HepG2 (cell line): ENCODE measurements around the gene DFFA. TPM values are rescaled to one million over a fixed set of nuclear protein-coding genes. Genes with fewer than 3 reads are reported as not detected.

Experiments
- DMAP1 ChIP-seq: IDR thresholded peaks from 2 replicates; pipeline ENCODE4 v1.6.1; 2016
- FOXK2 ChIP-seq: fragments of 450-650 bp; IDR thresholded peaks from 2 replicates; pipeline ENCODE4 v1.6.1; 2016
- HNRNPLL ChIP-seq: fragments of 200-400 bp; formaldehyde crosslinking; IDR thresholded peaks from 2 replicates; pipeline ENCODE4 v1.6.1; 2017; ENCODE audit warnings: mild to moderate bottlenecking, low read depth, low read length; ENCODE audit not compliant: poor library complexity, severe bottlenecking
- RBM22 ChIP-seq: fragments of 200-400 bp; formaldehyde crosslinking; optimal IDR thresholded peaks from 2 replicates; pipeline ENCODE3; 2017; ENCODE audit warnings: mild to moderate bottlenecking, low read length, moderate library complexity
- RORA ChIP-seq: sonication (generic); formaldehyde crosslinking; IDR thresholded peaks from 2 replicates; pipeline ENCODE4 v1.5.0; 2020; ENCODE audit warnings: mild to moderate bottlenecking, missing genetic modification reagents, moderate library complexity
- ZFYVE20 ChIP-seq: sonication (generic); formaldehyde crosslinking; IDR thresholded peaks from 2 replicates; pipeline ENCODE4 v1.8.0; 2023; ENCODE audit warnings: low read depth, mild to moderate bottlenecking, moderate library complexity, missing genetic modification reagents, borderline replicate concordance
- ZHX2 ChIP-seq, 2 experiments: sonication (generic) in 1 of 2; formaldehyde crosslinking in 1 of 2; IDR thresholded peaks; 2 replicates each; pipeline versions ENCODE4 v1.6.1 to v1.9.0; 2014 to 2022; ENCODE audit warnings: antibody characterized with exemption in 1 of 2, borderline replicate concordance in 1 of 2, inconsistent platforms in 1 of 2, low read depth in 1 of 2, missing genetic modification reagents in 1 of 2
- ZNF530 ChIP-seq: sonication (generic); formaldehyde crosslinking; IDR thresholded peaks from 2 replicates; pipeline ENCODE4 v1.5.0; 2020; ENCODE audit warnings: low read depth, mild to moderate bottlenecking, missing genetic modification reagents
- ZNF776 ChIP-seq: sonication (generic); formaldehyde crosslinking; IDR thresholded peaks from 2 replicates; pipeline ENCODE4 v1.4.0; 2020; ENCODE audit warnings: mild to moderate bottlenecking, missing genetic modification reagents
- polyA plus RNA-seq, 8 experiments: library from polyadenylated mRNA; depleted of rRNA in 3 of 8; stranded (reverse) in 7 of 8; unstranded in 1 of 8; fragments of >200 nt; fragmentation: Illumina TruSeq in 4 of 8; extraction: Trizol in 4 of 8; gene quantifications; 2 replicates each; pipeline versions ENCODE4 v1.2.1 to v1.2.3, GENCODE V29; 2011 to 2016; ENCODE audit warnings: low read depth in 4 of 8, missing spikeins in 1 of 8, mixed read lengths in 1 of 8; ENCODE audit not compliant: insufficient read depth in 1 of 8
- total RNA-seq, 5 experiments: library from RNA; depleted of rRNA; stranded (reverse); fragments of >200 nt; fragmentation: Illumina TruSeq; extraction: Trizol; gene quantifications; 2 replicates each; pipeline ENCODE4 v1.2.3, GENCODE V29; 2016; ENCODE audit warnings: low read depth in 1 of 5
- TF ChIP-seq, protein P1 (sequence below): IDR thresholded peaks from 2 replicates; pipeline ENCODE4 v1.6.1; 2016; ENCODE audit warnings: missing compliant biosample characterization, missing genetic modification reagents, borderline replicate concordance

Gene DFFA
- total and polyA plus RNA-seq, 2 of the 13 experiments (the other 11 are each of a cell fraction or from before 2014, with no cell fraction given), result 16.5 to 33.9 TPM

GRCh38 chr1:10430216-10431069 is 41.9 kb downstream of the DFFA start, which contains the start of gene CENPS (continued):
- no peak; the same call in 1 of the 2 replicates for TF ChIP-seq ZHX2 (IDR thresholded peaks at IDR 0.05; ENCODE audit: low read depth)
- TF ChIP-seq ZHX2 (CRISPR knock-in tag; IDR thresholded peaks at IDR 0.05; ENCODE audit: borderline replicate concordance), result peak; percentile 56; the same call in 1 of the 2 replicates
- TF ChIP-seq ZNF530 (CRISPR knock-in tag), result no peak
- no peak for TF ChIP-seq FOXK2
- peak; percentile 95 for TF ChIP-seq ZFYVE20
- peak; percentile 64 for TF ChIP-seq HNRNPLL
- peak; percentile 99 for TF ChIP-seq ZNF776 (CRISPR knock-in tag)
- no peak for TF ChIP-seq RORA (CRISPR knock-in tag)
- no peak for TF ChIP-seq RBM22
- TF ChIP-seq, protein P1, sequence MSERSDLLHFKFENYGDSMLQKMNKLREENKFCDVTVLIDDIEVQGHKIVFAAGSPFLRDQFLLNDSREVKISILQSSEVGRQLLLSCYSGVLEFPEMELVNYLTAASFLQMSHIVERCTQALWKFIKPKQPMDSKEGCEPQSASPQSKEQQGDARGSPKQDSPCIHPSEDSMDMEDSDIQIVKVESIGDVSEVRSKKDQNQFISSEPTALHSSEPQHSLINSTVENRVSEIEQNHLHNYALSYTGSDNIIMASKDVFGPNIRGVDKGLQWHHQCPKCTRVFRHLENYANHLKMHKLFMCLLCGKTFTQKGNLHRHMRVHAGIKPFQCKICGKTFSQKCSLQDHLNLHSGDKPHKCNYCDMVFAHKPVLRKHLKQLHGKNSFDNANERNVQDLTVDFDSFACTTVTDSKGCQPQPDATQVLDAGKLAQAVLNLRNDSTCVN, result peak; percentile 58; the same call in 1 of the 2 replicates
- peak; percentile 82 for TF ChIP-seq DMAP1
- TF ChIP-seq, all 625 proteins: peak for 384
